Keratinocyte (primary cell): ENCODE measurements around the gene ATL1.

Source experiments
- EZH2 ChIP-seq: IDR thresholded peaks from one replicate; pipeline ENCODE4 v1.6.1; 2012; ENCODE audit warnings: inconsistent platforms, mild to moderate bottlenecking, low read length, moderate library complexity
- TF ChIP-seq, protein P1 (sequence below), 3 experiments: IDR thresholded peaks in 1 of 3; conservative IDR thresholded peaks in 1 of 3; optimal IDR thresholded peaks in 1 of 3; 2 replicates in 2 of 3; 3 replicates in 1 of 3; pipeline versions ENCODE3 to v1.5.1; 2011; ENCODE audit warnings: low read length in 3 of 3, mild to moderate bottlenecking in 3 of 3, moderate library complexity in 2 of 3, control low read depth in 1 of 3, inconsistent platforms in 1 of 3; ENCODE audit not compliant: insufficient read depth in 2 of 3; ENCODE audit errors: extremely low read depth in 1 of 3

- TF ChIP-seq, protein P1, sequence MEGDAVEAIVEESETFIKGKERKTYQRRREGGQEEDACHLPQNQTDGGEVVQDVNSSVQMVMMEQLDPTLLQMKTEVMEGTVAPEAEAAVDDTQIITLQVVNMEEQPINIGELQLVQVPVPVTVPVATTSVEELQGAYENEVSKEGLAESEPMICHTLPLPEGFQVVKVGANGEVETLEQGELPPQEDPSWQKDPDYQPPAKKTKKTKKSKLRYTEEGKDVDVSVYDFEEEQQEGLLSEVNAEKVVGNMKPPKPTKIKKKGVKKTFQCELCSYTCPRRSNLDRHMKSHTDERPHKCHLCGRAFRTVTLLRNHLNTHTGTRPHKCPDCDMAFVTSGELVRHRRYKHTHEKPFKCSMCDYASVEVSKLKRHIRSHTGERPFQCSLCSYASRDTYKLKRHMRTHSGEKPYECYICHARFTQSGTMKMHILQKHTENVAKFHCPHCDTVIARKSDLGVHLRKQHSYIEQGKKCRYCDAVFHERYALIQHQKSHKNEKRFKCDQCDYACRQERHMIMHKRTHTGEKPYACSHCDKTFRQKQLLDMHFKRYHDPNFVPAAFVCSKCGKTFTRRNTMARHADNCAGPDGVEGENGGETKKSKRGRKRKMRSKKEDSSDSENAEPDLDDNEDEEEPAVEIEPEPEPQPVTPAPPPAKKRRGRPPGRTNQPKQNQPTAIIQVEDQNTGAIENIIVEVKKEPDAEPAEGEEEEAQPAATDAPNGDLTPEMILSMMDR (optimal IDR thresholded peaks at IDR 0.05 in 1 of 3, IDR thresholded peaks at IDR 0.05 in 1 of 3, conservative IDR thresholded peaks at IDR 0.05 in 1 of 3; ENCODE audit: extremely low read depth in 1 of 3, insufficient read depth in 2 of 3, low read length in 3 of 3), result no peak
- TF ChIP-seq EZH2, result no peak
Observed at GRCh38 chr14:50659327-50659974, 99.5 kb downstream of the ATL1 start.
